DMS 273 treated with DMSO at 0.1 percent for 48 hours (cell line): Measurements from ENCODE around the gene ATG9B.

Experiments used
- DNase-seq: peaks from one replicate; lab custom pipeline; 2025; lab: John Stamatoyannopoulos, UW

ATG9B gene

GRCh38 chr7:150966002-150966401, 58.3 kb downstream of the ATG9B start:
- DNase-seq: no peak

GRCh38 chr7:150965273-150965830, 58.9 kb downstream of the ATG9B start:
- no peak for DNase-seq
